Upper lobe of left lung (tissue), 4 donors: ENCODE data around the gene CRLF3.

ENCODE experiments used
- CTCF ChIP-seq, 6 experiments: fragments of 450-650 bp in 4 of 6; fragments of 200-600 bp in 2 of 6; sonication (generic) in 2 of 6; IDR thresholded peaks; one replicate each; pipeline ENCODE4 v1.5.1; 2016 to 2019; ENCODE audit warnings: antibody characterized with exemption in 6 of 6
- POLR2AphosphoS5 ChIP-seq, 2 donors: sonication (generic); formaldehyde crosslinking; IDR thresholded peaks; one replicate each; pipeline ENCODE4 v1.5.1; 2017; ENCODE audit warnings: antibody characterized with exemption in 2 of 2

GRCh38 chr17:30816165-30816564 lies 8.3 kb downstream of the CRLF3 start:
- TF ChIP-seq CTCF (IDR thresholded peaks at IDR 0.05) (no peak), POLR2AphosphoS5 (IDR thresholded peaks at IDR 0.05) (no peak)
